CD4-positive, alpha-beta T cell treated with Interleukin-17A for 1 hour (primary cell): ENCODE data around the gene PECR.
"Not testable (repeated sequence)": the region's sequence is repeated elsewhere in the genome, so short reads cannot be mapped to it uniquely, and the experiment has no call there.

ENCODE experiments used
- DNase-seq: peaks from one replicate; pipeline ENCODE4 v3.0.0-alpha.2; 2020

Gene PECR

DNA sequence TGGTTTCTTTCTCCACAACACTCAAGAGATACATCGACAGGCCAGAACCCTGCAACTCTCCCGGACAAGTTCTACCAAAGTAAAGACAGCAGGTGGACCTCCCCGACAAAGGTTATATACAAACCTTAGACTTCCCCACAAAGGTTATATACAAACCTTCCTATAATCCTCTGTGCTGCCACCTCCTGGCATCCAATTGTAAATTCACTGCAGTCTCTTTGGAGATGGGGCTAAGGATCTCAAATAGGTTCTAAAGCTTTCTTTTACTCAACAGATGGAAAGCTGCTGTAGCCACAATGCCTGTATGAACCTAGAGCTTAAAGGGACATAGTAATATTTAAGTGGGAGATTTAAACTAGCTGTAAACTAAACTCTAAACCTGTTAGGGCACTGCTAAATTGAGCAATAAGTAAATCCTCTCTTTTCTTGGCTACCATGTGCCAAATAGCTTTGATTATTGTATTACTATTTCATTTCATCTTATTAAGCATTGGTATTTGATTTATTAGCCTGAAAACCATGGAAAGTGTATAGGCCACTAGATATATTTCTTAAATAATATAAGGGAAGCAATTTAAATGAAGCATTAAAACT lies 58.5 kb downstream of the PECR start:
- peak; percentile 60 for DNase-seq

GRCh38 chr2:216021768-216022565 lies 59.6 kb downstream of the PECR start:
- DNase-seq: no peak

DNA sequence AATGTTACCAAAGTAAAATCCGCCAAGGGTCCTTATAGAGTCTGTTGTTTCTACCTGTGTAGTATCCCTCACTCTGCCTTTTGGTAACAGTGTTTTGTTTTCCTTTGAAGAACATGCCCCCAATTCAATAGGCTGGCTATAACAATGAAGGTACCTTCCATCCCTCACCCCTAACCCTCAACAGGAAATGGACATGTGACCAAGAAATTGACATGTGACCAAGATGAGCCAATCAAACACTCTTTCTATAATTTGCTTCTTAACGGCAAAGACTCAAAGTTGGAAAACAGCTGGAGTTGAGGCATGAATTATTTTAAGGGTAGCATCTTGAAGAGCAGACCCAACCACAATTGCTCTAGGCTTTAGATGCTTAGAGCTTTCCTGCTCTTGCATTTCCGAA lies 62.9 kb downstream of the PECR start:
- DNase-seq: no peak

DNA sequence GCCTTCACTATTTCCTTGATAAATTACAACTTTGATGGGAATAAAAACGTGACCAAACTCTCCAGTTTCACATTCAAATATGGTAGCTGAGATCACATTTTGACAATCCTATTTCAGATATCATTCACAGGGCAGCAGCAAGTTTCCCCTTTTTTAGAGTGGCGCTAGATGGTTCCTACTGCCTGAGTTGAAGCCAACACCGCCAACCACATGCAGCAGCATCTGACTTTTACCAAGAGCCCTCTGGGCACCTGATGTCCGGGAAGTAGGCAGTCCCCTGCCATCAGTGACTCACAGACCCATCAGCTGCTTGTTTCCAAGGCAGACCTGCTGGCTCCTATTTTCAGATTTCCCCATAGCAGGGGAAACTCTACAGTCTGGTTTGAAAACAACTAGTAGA lies 64.2 kb downstream of the PECR start:
- DNase-seq: peak; percentile 23

- DNase-seq: peak; percentile 40
Measured at GRCh38 chr2:216016581-216016980, 65.0 kb downstream of the PECR start.

- DNase-seq: peak; percentile 74
Measured at GRCh38 chr2:216015722-216016464, 65.7 kb downstream of the PECR start.

DNA sequence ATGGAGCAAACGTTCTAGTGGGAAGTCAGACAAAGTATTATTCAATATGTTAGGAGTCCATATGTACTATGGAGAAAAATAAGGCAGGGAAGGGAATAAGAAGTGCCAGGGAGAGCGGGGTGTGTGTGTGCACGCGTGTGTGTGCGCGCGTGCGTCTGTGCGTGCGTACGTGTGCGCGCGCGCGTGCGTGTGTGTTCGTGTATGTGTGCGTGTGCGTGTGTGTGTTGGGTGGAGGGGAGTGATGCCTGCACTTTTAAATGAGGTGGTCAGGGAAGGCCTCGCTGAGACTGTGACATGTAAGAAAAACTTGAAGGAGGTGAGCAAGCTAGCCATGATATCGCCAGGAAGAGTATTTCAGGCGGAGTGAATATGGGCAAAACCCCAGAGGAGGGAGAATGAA lies 66.6 kb downstream of the PECR start:
- DNase-seq: no peak

GRCh38 chr2:216014006-216014405 lies 67.6 kb downstream of the PECR start:
- no peak for DNase-seq

- peak; percentile 90 for DNase-seq
Measured at GRCh38 chr2:216013080-216013909, 68.3 kb downstream of the PECR start, which contains the start of gene MREG. TSS of gene MREG (minus strand) at chr2:216013551. CDS start at chr2:216013327, 224 bp downstream.

DNA sequence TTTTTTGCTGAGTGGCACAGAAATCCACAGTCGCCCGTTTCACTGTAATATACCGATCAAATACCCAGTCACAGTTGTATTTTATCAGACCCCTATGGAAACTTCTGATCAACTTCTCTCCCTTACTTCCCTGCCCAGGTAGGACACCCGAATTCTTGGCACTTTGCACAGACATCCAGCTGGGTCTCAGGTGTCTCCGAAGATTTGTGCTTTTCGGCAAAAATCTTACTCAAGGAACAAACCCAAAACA lies 68.9 kb downstream of the PECR start:
- no peak for DNase-seq

DNA sequence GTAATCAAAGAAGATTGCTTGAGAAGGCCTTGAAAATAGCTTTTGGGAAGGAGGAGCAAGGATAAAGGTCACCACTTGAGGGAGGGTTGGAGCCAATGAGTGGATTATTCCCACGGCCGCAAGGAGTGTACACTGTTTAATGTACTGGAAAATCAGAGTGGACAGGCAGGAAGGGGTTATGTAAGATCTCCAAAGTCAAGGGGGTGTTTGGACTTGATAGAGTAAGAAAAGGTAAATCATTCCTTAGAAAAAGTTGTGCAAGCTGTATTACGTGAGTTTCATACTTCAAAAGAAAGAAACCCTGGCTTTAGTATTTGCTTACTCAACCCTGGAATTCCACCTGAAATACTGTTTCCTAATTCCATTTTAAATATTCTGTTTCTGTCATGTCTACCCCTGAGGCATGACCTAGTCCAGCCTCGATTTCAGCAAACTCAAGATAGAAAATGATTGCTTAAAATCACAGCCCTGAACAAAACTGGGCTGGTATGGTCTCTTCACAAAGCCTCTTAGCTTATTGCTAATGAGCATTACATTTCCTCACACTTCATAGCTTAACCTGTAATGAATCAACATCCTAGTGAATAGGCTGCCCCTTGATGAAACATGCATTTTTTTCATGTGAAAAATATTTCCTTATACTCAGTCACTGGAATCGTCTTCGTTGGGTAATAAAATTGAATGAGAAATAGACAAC lies 69.3 kb downstream of the PECR start:
- DNase-seq: no peak

GRCh38 chr2:216009215-216009614 lies 72.4 kb downstream of the PECR start:
- DNase-seq: not testable (repeated sequence)

GRCh38 chr2:216008387-216008786 lies 73.2 kb downstream of the PECR start:
- no peak for DNase-seq

GRCh38 chr2:216006164-216006663 lies 75.4 kb downstream of the PECR start:
- peak; percentile 35 for DNase-seq

DNA sequence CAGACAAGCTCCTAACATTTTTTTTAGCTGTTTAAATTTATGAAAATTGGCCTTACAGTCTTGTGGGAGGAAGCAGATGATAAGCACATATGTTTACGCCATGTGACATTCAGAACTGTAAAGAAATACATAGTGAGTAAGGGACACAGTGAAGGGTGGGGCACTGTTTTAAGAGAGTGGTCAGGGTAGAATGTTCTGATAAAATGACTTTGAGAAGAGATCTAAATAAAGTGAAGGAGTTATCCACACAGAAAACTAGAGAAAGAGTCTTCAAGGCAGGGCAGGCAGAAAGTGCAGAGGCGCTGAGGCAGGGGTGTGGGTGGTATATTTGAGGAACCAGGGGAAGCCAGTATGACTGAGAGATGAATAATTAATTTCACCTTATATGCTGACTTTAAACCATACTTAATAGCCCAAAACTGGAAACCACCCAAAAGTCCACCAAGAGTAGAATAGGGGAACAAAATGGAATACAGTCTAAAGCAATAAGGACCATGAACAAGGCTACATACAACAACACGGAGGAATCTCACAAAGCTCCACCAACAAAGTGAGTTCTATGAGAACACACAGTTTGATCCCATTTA lies 76.8 kb downstream of the PECR start:
- DNase-seq: no peak

DNA sequence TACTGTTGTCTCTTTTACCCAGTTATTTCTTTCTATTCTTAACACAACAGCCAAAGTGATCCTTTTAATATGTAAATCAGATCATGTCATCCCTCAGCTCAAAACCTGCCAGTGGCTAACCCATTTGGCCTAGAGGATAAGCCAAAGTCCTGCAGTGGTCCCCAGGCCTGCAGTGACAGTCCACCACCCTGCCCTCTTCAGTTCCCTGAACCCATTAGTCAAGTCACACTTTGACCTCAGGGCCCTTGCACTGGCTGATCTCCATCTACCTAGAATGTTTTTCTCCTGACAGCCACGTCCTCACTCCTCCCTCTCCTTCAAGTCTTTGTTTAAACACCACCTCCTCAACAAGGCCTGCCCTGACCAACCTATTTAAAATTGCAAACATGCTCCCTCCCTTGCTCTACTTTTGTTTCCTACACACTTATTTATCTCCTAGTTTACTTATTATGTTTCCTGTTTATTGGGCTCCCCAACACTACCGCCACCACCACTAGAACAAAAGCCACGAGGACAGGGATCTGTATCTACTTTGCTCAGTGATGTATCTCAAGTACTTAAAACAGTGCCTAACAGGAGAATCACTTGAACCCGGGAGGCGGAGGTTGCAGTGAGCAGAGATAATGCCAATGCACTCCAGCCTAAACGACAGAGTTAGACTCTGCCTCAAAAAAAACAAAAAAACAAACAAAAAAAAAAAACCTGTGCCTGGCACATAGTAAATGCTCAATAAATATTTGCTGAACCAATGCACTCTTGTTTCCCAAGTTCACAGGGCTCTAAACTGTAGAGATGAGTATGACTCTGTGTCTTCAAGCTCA lies 77.5 kb downstream of the PECR start:
- DNase-seq: no peak

- no peak for DNase-seq
Measured at GRCh38 chr2:216002693-216003092, 78.9 kb downstream of the PECR start.

DNA sequence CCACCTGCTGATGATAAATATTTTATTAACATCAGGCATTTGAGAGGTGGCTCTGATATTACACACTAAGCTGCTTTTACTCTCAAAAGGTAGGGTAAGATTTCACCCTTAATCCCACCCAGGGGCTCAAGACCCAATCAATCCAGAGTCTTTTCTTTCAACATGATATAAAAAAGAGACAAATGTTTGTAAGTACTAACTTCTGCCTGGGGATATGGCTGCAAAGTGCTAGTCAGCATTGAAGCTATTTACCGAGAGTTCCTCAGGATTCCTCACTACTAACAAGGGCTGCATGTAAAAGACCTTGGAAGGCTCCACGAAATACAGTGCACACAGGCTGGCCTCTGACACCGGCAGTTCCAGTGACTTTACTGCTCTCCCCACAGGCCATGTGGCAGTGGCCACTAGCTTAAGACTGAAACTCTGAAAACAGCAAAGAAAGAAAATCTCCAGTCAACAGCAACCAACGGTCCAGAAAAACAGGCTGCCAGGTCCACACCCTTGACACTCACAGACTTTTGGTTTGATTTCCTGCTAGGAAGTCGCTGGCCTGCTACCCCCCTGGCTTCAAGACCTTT lies 79.4 kb downstream of the PECR start:
- no peak for DNase-seq

GRCh38 chr2:216001216-216002100 lies 80.2 kb downstream of the PECR start:
- no peak for DNase-seq

DNA sequence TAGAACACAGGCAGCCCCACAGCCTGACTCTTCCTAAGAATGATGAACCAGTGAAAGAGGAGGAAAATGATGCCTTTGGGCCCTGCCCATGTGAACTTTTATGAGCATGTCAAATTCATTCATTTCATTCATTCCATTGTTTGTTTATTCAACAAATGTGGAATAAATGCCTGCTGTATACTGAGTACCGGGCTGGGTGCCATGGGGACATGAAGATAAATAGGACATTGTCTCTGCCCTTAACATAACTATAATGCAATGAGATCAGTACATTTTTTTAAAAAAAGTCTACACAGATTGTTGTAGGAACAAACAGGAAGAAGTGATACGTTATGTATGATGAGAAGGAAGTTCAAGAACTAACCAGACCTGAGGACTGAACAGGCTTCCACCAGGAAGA lies 83.0 kb downstream of the PECR start:
- DNase-seq: no peak
